ES-I3 (cell line): Measurements from ENCODE around the gene UCP3.

Experiments
- H3K36me3 ChIP-seq: 2 replicates; pipeline ENCODE4 v1.6.1; 2013; ENCODE audit warnings: mild to moderate bottlenecking, low read length, control low read depth, moderate library complexity; ENCODE audit not compliant: insufficient read depth
- H3K4me1 ChIP-seq: 2 replicates; pipeline ENCODE4 v1.6.1; 2013; ENCODE audit warnings: mild to moderate bottlenecking, control low read depth, low read length; ENCODE audit not compliant: insufficient read depth
- H3K9ac ChIP-seq: 2 replicates; pipeline ENCODE4 v1.6.1; 2013; ENCODE audit warnings: low read depth, mild to moderate bottlenecking, low read length, moderate library complexity
- H3K9me3 ChIP-seq: 2 replicates; pipeline ENCODE4 v1.6.1; 2013; ENCODE audit warnings: mild to moderate bottlenecking, low read length, moderate library complexity; ENCODE audit not compliant: control insufficient read depth, insufficient read depth

UCP3 gene

GRCh38 chr11:74008373-74009229 is at the start of gene UCP3:
TSS of gene UCP3 (minus strand) at chr11:74009085. CDS start at chr11:74007042, 2,043 bp downstream.
- Histone ChIP-seq H3K9me3 (no peaks in the 10 kb centered on the region), H3K36me3 (no peaks in the 10 kb centered on the region; the same call in 1 of the 2 replicates), H3K9ac (no peak within 1 kb of the TSS), H3K4me1 (peaks cover 9% of the 10 kb centered on the region; the same call in 1 of the 2 replicates)

DNA sequence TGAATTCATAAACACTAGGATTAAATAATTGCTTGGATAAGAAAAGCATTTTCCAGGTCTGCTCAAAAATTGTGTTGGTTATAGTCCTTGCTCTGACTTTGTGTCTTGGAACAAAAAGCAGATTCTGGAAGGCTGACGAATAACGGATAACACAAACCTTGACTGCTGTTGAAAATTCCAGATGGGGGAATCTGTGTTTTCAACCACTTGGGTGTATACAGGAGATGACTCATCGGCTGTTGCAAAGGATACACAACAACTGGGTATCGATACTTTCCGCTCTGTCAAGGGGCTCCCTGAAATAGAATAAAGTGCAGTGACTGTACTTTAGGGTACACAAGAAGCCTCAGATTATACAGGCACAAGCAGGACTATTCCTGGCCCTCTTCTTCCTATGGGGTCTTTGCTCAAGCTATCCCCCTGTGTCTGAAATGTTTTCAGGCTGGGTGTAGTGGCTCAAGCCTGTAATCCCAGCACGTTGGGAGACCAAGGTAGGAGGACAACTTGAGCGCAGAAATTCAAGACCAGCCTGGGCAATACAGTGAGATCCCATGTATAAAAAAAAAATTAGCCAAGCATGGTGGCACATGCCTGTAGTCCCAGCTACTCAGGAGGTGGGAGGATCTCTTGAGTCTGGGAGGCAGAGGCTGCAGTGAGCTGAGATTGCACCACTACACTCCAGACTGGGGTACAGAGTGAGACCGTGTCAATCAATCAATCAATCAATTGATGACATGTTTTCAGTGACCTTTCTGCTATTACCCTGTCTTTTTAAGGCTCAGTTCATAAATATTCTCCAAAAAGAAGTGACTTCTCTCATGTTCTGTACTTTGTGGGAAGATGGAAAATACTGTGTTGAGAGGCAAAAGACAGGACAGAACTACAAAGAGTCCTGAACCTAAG is 48.6 kb upstream of the UCP3 start:
- no peaks in the 10 kb centered on the region for H3K36me3 ChIP-seq

GRCh38 chr11:74055938-74056337 is 47.1 kb upstream of the UCP3 start:
- no peaks in the 10 kb centered on the region for H3K36me3 ChIP-seq
- no peaks in the 10 kb centered on the region for H3K9me3 ChIP-seq
- peaks cover 13% of the 10 kb centered on the region; the same call in 1 of the 2 replicates for H3K4me1 ChIP-seq
- no peak overlapping the region for H3K9ac ChIP-seq

More for the DNA sequence above, 48.6 kb upstream of the UCP3 start:
- H3K9ac ChIP-seq: no peak overlapping the region
- no peaks in the 10 kb centered on the region for H3K9me3 ChIP-seq
- peaks cover 13% of the 10 kb centered on the region; the same call in 1 of the 2 replicates for H3K4me1 ChIP-seq

GRCh38 chr11:74050465-74050864 is 41.6 kb upstream of the UCP3 start:
- H3K4me1 ChIP-seq: no peaks in the 10 kb centered on the region
- no peaks in the 10 kb centered on the region for H3K36me3 ChIP-seq
- H3K9me3 ChIP-seq: no peaks in the 10 kb centered on the region
- no peak overlapping the region for H3K9ac ChIP-seq

GRCh38 chr11:74048993-74049392 is 40.1 kb upstream of the UCP3 start:
- H3K36me3 ChIP-seq: no peaks in the 10 kb centered on the region
- H3K9ac ChIP-seq: no peak overlapping the region
- 0 out of 2 replicates have a peak, but pooled peaks cover 7% of the 10 kb centered on the region for H3K4me1 ChIP-seq
- H3K9me3 ChIP-seq: no peaks in the 10 kb centered on the region

GRCh38 chr11:74044538-74044937 is 35.7 kb upstream of the UCP3 start:
- Histone ChIP-seq H3K9me3 (no peaks in the 10 kb centered on the region), H3K9ac (no peak overlapping the region), H3K4me1 (0 out of 2 replicates have a peak, but pooled peaks cover 7% of the 10 kb centered on the region), H3K36me3 (no peaks in the 10 kb centered on the region)

DNA sequence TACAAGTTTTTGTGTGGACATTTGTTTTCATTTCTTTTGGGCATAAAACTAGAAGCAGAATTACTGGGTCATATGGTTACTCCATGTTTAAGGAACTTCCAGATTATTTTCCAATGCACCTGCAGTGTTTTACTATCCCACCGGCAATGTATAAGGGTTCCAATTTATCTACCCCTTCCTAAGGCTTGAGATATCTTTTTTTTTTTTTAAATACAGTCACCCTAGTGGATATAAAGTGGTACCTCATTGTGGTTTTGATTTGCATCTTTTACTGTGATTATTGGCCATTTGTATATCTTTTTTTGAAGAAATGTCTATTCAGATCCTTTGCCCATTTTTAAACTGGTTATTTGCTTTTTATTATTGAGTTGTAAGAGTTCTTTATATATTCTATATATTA is 34.6 kb upstream of the UCP3 start:
- Histone ChIP-seq H3K9me3 (no peaks in the 10 kb centered on the region), H3K36me3 (no peaks in the 10 kb centered on the region), H3K9ac (no peak overlapping the region), H3K4me1 (0 out of 2 replicates have a peak, but pooled peaks cover 7% of the 10 kb centered on the region)

- Histone ChIP-seq H3K36me3 (no peaks in the 10 kb centered on the region; the same call in 1 of the 2 replicates), H3K9me3 (no peaks in the 10 kb centered on the region), H3K4me1 (no peaks in the 10 kb centered on the region), H3K9ac (no peak overlapping the region)
Observed at GRCh38 chr11:74037309-74037708, 28.4 kb upstream of the UCP3 start.

DNA sequence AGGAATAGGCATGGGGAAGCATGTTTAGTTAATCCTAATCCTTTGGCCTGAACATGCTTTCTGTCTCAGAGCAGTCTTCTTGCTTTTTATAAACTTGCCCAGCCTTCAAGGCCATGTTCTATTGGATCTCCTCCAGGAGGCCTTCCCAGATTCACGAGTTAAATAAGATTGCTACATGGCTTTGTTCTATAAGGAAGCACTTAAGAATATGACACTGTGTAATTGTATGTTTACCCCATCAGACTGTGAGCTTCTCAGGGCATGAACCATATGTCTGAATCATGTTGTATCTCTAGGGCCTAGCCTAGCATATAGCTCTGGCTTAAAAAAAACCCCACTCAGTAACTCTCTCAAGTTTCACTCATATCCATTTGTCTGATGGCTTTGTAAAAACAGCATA is 26.4 kb upstream of the UCP3 start:
- H3K4me1 ChIP-seq: no peaks in the 10 kb centered on the region
- H3K36me3 ChIP-seq: no peaks in the 10 kb centered on the region; the same call in 1 of the 2 replicates
- no peak overlapping the region for H3K9ac ChIP-seq
- H3K9me3 ChIP-seq: no peaks in the 10 kb centered on the region

GRCh38 chr11:74033046-74033445 is 24.2 kb upstream of the UCP3 start:
- H3K4me1 ChIP-seq: no peaks in the 10 kb centered on the region
- no peaks in the 10 kb centered on the region; the same call in 1 of the 2 replicates for H3K36me3 ChIP-seq
- H3K9ac ChIP-seq: no peak overlapping the region
- no peaks in the 10 kb centered on the region for H3K9me3 ChIP-seq

DNA sequence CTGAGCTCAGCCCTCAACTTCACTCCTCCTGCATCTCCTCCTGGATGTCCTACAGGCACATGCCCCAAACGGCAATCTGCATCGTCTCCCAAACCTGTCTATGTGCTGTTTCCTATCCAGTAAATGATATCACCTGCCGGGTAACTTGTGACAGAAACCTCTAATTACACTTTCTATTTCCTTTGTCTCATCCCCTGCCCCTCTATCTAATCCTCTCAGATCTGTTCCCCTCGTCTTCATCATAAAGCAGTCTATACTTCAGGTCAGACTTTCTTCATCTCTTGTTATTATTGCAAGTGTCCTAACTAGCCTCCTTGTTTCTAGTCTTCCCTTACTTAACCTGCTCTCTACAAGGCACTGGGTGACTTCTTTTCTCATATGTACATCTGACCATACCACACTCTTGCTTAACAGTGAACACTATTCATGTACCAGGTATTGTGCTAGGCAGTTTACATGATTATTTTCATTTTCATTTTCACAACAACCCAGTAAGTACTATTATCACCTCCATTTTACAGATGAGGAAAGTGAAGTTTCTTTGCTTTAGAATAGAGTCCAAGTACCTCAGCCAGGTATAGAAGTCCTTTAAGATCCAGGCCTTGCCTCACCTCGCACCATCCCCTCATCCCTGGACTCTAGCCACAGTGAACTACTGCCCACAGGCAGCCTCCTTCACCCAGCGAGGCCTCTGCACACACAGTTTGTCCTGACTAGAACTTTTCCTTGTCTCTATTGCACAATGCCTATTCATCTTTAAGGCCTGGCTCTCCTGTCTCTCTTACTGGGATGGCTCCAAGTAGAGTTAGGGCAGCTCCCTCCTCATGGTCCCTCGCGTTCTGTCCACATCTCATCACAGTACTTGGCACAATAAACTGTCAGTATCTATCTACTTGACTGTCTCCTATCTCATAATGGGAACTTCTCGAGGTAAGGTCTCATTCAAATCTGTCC is 22.1 kb upstream of the UCP3 start:
- H3K9me3 ChIP-seq: no peaks in the 10 kb centered on the region
- H3K36me3 ChIP-seq: no peaks in the 10 kb centered on the region; the same call in 1 of the 2 replicates
- no peaks in the 10 kb centered on the region for H3K4me1 ChIP-seq
- no peak overlapping the region for H3K9ac ChIP-seq

DNA sequence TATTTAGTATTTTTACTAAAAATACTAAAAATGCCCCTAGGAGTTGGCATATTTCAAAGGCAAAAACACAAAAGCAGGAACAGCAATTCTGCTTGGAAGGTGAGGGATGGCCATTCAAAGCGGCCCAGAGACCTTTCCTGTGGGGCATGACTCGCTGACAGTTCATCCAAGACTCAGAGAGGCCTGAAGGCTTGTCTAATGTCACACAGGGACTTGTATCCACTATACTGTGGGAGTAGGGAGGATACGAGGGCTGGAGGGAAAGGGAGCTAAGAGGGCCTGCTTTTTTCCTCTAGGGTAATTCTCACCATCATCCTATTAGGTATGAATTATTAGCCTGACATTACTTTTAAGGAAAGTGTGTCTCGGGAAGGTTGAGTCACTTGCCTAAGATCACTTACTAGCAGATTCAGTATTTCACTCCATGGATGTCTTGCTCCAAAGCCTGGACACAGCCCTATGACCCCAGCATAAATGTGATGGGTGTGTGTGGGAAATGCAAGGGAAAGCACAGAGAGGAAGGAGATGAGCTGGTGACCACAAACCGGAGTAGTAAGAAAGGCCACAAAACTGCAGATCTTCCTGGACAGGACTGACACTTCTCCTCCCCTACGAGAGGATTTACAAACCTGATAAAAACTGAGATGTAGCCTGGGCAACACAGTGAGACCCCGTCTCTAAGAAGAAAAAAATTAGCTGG is 16.7 kb upstream of the UCP3 start:
- H3K36me3 ChIP-seq: no peaks in the 10 kb centered on the region; the same call in 1 of the 2 replicates
- no peak overlapping the region for H3K9ac ChIP-seq
- H3K9me3 ChIP-seq: no peaks in the 10 kb centered on the region
- no peaks in the 10 kb centered on the region for H3K4me1 ChIP-seq
